K562 (cell line): Measurements from ENCODE around the gene ZNF736. TPM values are rescaled to one million over a fixed set of nuclear protein-coding genes. Genes with fewer than 3 reads are reported as not detected.
A peak's percentile ranks its signal among the peaks of the same experiment; 100 is the strongest.

Source experiments
- ASH1L ChIP-seq: fragments of 450-650 bp; IDR thresholded peaks from 2 replicates; pipeline ENCODE4 v1.6.1; 2018; ENCODE audit warnings: borderline replicate concordance, mild to moderate bottlenecking, low read depth; ENCODE audit not compliant: partially characterized antibody
- CHAMP1 ChIP-seq: fragments of 450-650 bp; IDR thresholded peaks from 2 replicates; pipeline ENCODE4 v1.6.1; 2016; ENCODE audit warnings: mild to moderate bottlenecking
- ERF ChIP-seq: fragments of 450-650 bp; formaldehyde crosslinking; IDR thresholded peaks from 2 replicates; pipeline ENCODE4 v1.4.0; 2020; ENCODE audit warnings: mild to moderate bottlenecking, mixed read lengths
- HLTF ChIP-seq: fragments of 450-650 bp; IDR thresholded peaks from 2 replicates; pipeline ENCODE4 v1.6.1; 2016
- LCOR ChIP-seq: sonication (generic); formaldehyde crosslinking; IDR thresholded peaks from 2 replicates; pipeline ENCODE4 v1.8.0; 2022; ENCODE audit warnings: mild to moderate bottlenecking, missing genetic modification reagents
- MECOM ChIP-seq: fragments of 250-450 bp; sonication (Bioruptor Pico); IDR thresholded peaks from 2 replicates; pipeline ENCODE4 v1.8.0; 2022; ENCODE audit warnings: inconsistent platforms
- NFE2L1 ChIP-seq: fragments of 450-650 bp; IDR thresholded peaks from 2 replicates; pipeline ENCODE4 v1.6.1; 2016; ENCODE audit warnings: missing genetic modification characterization, low read depth, mild to moderate bottlenecking, missing compliant biosample characterization, moderate library complexity, borderline replicate concordance
- POU5F1 ChIP-seq: fragments of 150-350 bp; IDR thresholded peaks from 2 replicates; pipeline ENCODE4 v1.6.1; 2014; ENCODE audit warnings: borderline replicate concordance, low read length, low read depth, mild to moderate bottlenecking; ENCODE audit not compliant: partially characterized antibody
- WHSC1 ChIP-seq: IDR thresholded peaks from one replicate; pipeline ENCODE4 v1.6.1; 2012; ENCODE audit warnings: low read length, control low read depth, inconsistent platforms
- ZNF217 ChIP-seq: sonication (generic); formaldehyde crosslinking; IDR thresholded peaks from 2 replicates; pipeline ENCODE4 v1.8.0; 2022; ENCODE audit warnings: mild to moderate bottlenecking, missing genetic modification reagents
- ZNF318 ChIP-seq, 2 experiments: fragments of 450-650 bp; IDR thresholded peaks; 2 replicates each; pipeline ENCODE4 v1.6.1; 2016; ENCODE audit warnings: mild to moderate bottlenecking in 2 of 2, borderline replicate concordance in 1 of 2, low read depth in 1 of 2, moderate library complexity in 1 of 2
- polyA plus RNA-seq, 8 experiments: library from polyadenylated mRNA; depleted of rRNA in 4 of 8; stranded (reverse) in 5 of 8; unstranded in 3 of 8; fragments of >200 nt; fragmentation: Nextera tagmentation in 2 of 8; fragmentation: Illumina TruSeq in 1 of 8; extraction: Ambion mirVana in 2 of 8; extraction: Trizol in 1 of 8; gene quantifications; 2 replicates each; pipeline versions ENCODE4 v1.2.1 to v1.2.3, GENCODE V29; 2011 to 2014; ENCODE audit warnings: inconsistent platforms in 1 of 8, missing spikeins in 1 of 8
- total RNA-seq, 7 experiments: library from RNA; depleted of rRNA in 6 of 7; stranded (reverse); fragments of >200 nt in 6 of 7; fragmentation: Illumina TruSeq in 2 of 7; extraction: Trizol in 2 of 7; gene quantifications; 2 replicates each; pipeline versions ENCODE4 v1.2.1 to v1.2.3, GENCODE V29; 2011 to 2021; ENCODE audit warnings: low replicate concordance in 1 of 7
- TF ChIP-seq, protein P1 (sequence below): fragments of 450-650 bp; formaldehyde crosslinking; conservative IDR thresholded peaks from 2 replicates; pipeline ENCODE4 v1.4.0; 2022; ENCODE audit warnings: mild to moderate bottlenecking, missing genetic modification characterization
- TF ChIP-seq, protein P2 (sequence below): fragments of 450-650 bp; IDR thresholded peaks from 2 replicates; pipeline ENCODE4 v1.7.0; 2016; ENCODE audit warnings: borderline replicate concordance

The ZNF736 gene
- total and polyA plus RNA-seq, 9 of the 15 experiments (the other 6 are each of a cell fraction or from before 2014, with no cell fraction given): 2.7 to 15.6 (median 7.6) TPM

DNA sequence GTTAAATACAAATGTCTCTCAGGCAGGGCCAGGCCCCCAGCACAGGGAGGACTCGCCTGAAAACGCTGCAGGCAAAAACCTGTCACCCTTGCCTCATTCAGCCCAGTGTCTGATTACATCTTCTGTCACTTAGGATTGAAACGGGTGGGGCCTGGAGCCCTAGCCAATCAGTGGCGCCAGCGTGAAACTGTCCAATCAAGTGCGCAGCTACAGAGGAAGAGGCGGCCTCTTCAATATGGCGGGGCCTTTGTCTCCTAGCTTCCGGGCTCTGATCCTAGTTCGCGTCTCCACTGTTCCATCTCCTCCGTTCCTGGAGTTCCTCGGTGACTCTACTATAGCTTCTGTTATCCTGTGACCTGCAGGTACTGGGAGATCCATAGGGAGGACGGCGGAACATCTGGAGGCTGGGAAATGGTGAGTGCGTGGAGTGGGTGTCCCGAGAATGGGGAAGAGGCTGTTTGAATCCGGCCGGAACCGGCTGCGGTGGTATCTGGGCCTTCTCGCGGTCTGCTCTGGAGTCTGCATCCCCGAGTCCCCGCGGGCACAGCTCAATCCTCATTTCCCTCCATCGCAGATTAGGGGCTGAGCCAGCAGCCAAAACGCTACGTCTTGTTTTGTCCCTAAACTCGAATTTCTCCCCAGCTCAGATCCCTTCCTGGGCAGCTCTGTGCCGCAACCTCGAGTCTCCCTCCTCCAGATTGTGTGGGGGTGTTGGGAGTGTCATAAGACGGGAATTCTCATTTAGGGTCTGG is at the start of gene ZNF736 (continued):
- TF ChIP-seq CHAMP1 (no peak), ASH1L (peak; percentile 46), ZNF217 (no peak), POU5F1 (no peak), HLTF (no peak), ZNF318 (IDR thresholded peaks at IDR 0.05; ENCODE audit: borderline replicate concordance in 1 of 2, low read depth in 1 of 2) (no peak), NFE2L1 (no peak), ERF (CRISPR knock-in tag) (no peak), LCOR (CRISPR knock-in tag) (peak; percentile 66; the same call in 1 of the 2 replicates), WHSC1 (no peak), MECOM (no peak)
- TF ChIP-seq, protein P1, sequence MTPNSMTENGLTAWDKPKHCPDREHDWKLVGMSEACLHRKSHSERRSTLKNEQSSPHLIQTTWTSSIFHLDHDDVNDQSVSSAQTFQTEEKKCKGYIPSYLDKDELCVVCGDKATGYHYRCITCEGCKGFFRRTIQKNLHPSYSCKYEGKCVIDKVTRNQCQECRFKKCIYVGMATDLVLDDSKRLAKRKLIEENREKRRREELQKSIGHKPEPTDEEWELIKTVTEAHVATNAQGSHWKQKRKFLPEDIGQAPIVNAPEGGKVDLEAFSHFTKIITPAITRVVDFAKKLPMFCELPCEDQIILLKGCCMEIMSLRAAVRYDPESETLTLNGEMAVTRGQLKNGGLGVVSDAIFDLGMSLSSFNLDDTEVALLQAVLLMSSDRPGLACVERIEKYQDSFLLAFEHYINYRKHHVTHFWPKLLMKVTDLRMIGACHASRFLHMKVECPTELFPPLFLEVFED (CRISPR knock-in tag): peak; percentile 63; the same call in 1 of the 2 replicates
- TF ChIP-seq, protein P2, sequence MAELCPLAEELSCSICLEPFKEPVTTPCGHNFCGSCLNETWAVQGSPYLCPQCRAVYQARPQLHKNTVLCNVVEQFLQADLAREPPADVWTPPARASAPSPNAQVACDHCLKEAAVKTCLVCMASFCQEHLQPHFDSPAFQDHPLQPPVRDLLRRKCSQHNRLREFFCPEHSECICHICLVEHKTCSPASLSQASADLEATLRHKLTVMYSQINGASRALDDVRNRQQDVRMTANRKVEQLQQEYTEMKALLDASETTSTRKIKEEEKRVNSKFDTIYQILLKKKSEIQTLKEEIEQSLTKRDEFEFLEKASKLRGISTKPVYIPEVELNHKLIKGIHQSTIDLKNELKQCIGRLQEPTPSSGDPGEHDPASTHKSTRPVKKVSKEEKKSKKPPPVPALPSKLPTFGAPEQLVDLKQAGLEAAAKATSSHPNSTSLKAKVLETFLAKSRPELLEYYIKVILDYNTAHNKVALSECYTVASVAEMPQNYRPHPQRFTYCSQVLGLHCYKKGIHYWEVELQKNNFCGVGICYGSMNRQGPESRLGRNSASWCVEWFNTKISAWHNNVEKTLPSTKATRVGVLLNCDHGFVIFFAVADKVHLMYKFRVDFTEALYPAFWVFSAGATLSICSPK: no peak
